Activated CD8-positive, alpha-beta memory T cell treated with anti-CD3 and anti-CD28 coated beads, Interleukin-2, amount 50 U/mL, for 1 hour (primary cell): Measurements from ENCODE around the gene QPRT.
"Not testable (repeated sequence)": the region's sequence is repeated elsewhere in the genome, so short reads cannot be mapped to it uniquely, and the experiment has no call there.

Experiments used
- DNase-seq: peaks from one replicate; pipeline ENCODE4 v3.0.0-alpha.2; 2020; ENCODE audit errors: extremely low read depth

The QPRT gene

DNA sequence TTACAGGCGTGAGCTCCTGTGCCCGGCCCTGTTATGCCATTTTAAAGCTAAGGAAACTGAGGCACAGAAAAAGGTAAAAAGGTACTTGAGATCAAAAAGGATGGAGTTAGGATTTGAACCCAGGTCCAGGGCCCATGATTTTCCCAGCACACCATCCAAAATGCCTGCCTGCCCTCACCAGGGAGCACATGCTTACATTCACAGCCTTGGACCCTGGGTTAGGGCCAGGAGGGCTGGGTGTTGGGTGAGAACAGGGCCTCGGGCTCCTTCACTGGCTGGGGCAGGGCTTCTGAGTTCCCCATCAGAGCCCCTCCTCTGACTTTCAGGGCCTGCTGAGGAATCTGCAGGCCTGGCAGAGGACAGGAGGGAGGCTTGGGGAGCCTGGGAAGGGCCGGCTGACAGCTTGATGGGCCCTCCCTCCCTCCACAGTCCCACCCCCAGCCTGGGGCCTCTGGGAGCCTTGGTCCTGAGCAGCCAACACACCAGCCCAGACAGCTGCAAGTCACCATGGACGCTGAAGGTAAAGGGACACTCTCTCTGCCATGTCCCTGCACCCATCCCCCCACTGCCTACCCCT, at the start of gene QPRT:
TSS of gene QPRT (plus strand) at position 490 of the 577 bp plus-strand sequence. CDS start at position 508, 18 bp downstream.
- DNase-seq: no peak

- not testable (repeated sequence) for DNase-seq
Observed at GRCh38 chr16:29629318-29629717, 49.7 kb upstream of the QPRT start.

DNA sequence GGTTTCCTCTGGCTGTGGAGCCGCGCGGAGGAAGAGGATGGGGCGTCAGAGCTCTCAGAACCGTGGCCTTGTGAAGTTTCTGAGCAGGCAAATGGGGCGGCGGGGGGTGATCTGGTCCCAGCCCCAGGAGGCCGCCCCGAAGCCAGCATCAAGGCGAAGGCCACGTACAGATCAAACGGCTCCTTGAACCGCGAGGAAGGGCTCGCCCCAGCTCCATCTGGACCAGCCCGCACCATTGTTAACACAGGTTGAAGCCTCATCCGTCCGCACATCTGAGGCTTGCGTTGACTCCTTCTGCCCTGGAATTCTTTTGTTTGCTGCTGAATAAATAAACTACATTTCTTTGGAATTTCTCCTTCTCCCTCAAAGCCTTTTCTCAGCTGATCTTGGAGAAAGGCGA, 47.3 kb upstream of the QPRT start:
- not testable (repeated sequence) for DNase-seq

- DNase-seq: not testable (repeated sequence)
Observed at GRCh38 chr16:29635902-29636301, 43.1 kb upstream of the QPRT start.

GRCh38 chr16:29636368-29636767, 42.6 kb upstream of the QPRT start:
- not testable (repeated sequence) for DNase-seq

DNA sequence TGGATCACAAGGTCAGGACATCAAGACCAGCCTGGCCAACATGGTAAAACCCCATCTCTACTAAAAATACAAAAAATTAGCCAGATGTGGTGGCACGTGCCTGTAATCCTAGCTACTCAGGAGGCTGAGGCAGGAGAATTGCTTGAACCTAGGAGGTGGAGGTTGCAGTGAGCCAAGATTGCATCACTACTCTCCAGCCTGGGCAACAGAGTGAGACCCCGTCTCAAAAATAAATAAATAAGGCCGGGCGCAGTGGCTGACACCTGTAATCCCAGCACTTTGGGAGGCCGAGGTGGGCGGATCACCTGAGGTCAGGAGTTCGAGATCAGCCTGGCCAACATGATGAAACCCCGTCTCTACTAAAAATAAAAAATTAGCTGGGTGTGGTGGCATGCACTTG, 40.2 kb upstream of the QPRT start:
- not testable (repeated sequence) for DNase-seq

- DNase-seq: no peak
Observed at GRCh38 chr16:29641561-29641960, 37.4 kb upstream of the QPRT start.

- DNase-seq: no peak
Observed at GRCh38 chr16:29643596-29643995, 35.4 kb upstream of the QPRT start.

GRCh38 chr16:29644338-29644857, 34.6 kb upstream of the QPRT start:
- DNase-seq: no peak

GRCh38 chr16:29644973-29645693, 33.8 kb upstream of the QPRT start:
- DNase-seq: no peak

DNA sequence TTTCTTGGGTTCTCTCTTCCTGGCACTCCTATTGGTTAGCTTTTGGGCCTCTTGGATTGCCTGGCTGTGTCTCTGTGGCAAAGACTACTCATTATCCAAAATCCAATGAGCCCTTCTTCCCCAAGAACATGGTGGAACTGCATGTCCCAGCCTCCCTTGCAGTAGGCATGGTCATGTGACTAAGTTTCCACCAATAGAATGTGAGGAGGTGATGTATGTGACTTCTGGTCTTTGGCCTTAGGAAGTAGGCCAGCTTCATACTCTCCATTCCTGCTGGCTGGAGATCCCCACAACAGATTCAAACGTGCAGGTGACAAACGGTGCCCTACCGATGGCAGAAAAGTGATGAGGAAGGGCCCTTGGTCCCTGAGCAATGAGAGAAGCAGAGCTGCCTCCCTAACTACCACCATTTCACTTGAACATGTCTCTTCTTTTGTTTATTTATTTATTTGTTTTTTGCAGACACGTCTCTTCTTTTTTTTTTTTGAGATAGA, 33.2 kb upstream of the QPRT start:
- DNase-seq: no peak

- no peak for DNase-seq
Observed at GRCh38 chr16:29646947-29647346, 32.0 kb upstream of the QPRT start.

DNA sequence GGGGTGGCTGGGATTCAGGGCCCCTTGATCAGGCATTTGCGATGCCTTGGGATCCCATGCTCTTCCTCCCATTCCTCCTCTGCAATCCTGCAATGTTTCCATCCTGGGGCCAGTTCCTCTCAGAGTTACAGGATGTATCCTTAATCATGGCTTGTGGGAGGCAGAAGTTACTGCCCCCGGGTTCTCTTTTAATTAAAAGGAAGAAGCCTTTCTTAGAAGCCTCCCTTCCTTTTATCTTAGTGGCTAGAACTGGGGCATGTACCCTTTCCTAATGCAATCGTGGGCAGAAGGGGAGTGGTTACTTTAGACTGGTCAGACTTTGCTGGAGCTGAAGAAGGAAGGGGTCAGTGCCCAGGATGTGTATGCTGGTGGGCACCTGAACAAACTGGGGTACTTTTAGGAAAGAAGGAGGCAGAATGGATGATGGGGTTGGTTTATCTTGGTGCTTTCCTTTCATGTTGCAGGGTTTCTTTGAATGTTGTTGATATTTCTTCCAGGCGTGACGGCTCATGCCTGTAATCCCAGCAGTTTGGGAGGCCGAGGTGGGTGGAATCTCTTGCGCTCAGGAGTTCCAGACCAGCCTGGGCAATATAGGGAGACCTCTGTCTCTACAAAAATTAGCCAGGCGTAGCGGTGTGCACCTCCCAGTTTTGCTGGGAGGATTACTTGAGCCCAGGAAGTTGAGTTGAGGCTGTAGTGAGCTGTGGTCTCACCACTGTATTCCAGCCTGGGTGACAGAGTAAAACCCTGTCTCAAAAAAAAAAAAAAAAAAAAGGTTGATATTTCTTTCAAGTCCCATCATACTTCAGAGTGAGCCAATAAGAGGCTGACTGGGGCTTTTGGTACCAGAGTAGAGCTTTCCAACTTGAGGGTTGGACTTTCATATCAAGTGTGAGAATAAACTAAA, 29.1 kb upstream of the QPRT start:
- DNase-seq: no peak

DNA sequence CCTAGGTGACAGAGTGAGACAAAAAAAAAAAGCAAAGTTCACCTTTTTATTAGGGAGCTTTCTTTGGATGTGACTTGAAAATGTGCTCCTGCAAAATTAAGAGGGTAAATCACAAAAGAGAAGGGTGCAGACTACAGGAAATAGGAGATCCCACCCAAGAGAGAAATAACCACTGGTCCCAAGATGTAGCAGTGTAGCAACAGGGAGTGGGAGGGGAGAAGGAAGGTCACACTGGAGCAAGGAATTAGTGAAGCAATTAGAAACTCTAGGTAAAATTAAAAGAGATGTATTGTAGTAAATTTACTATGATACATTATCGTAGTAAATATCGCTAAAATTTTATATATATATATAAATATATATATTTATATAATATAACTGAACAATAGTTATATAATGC, 28.2 kb upstream of the QPRT start:
- DNase-seq: no peak

GRCh38 chr16:29651774-29652349, 27.1 kb upstream of the QPRT start:
- no peak for DNase-seq

DNA sequence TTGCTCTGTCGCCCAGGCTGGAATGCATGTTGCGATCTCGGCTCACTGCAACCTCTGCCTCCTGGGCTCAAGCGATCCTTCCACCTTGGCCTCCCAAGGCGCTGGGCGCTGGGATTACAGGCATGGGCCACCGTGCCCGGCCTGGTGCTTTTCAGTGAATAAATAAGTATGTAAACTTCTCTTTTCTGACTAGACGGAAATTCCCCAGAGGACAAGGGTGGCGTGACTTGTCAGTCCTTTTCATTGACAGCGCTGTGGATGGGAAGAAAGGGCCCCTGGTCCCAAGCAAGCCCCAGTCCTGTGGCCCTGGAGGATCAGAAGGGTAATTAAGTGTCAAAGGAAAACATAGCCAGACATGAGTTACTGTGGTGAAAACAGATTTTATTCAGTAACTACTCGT, 25.5 kb upstream of the QPRT start:
- no peak for DNase-seq

- DNase-seq: not testable (repeated sequence)
Observed at GRCh38 chr16:29653890-29654289, 25.1 kb upstream of the QPRT start.

DNA sequence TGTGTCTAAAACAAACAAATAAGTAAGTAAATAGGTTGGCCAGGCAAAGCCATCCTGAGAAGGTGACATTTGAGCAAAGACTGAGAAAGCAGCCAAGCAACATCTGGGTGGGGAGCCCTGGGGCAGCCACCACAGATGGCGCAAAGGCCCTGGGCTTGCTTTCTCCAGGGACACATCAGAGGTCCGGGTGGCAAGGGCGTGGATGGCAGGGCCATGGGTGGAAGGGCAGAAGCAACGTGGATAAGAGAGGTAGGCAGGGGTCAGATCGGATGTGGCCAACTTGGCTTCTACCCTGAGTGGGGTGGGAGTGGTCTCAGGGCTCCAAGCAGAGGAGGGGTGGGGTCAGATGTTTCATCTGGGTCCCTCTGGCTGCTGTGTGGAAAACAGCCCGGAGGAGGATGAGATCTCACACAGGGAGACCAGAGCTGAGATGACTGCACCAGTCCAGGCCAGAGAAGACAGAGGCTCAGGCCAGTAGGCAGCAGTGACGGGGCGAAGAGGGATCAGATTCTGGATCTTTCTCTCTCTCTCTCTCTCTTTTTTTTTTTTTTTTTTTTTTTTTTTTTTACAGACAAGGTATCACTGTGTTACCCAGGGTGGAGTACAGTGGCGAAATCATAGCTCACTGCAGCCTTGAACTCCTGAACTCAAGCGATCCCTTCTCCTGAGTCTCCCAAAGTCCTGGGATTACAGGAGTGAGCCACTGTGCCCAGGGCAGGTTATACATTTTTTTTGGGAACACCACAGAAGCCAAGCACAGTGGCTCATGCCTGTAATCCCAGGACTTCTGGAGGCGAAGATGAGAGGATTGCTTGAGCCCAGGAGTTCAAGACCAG, 22.1 kb upstream of the QPRT start:
- no peak for DNase-seq

- no peak for DNase-seq
Observed at GRCh38 chr16:29658705-29659104, 20.3 kb upstream of the QPRT start.

DNA sequence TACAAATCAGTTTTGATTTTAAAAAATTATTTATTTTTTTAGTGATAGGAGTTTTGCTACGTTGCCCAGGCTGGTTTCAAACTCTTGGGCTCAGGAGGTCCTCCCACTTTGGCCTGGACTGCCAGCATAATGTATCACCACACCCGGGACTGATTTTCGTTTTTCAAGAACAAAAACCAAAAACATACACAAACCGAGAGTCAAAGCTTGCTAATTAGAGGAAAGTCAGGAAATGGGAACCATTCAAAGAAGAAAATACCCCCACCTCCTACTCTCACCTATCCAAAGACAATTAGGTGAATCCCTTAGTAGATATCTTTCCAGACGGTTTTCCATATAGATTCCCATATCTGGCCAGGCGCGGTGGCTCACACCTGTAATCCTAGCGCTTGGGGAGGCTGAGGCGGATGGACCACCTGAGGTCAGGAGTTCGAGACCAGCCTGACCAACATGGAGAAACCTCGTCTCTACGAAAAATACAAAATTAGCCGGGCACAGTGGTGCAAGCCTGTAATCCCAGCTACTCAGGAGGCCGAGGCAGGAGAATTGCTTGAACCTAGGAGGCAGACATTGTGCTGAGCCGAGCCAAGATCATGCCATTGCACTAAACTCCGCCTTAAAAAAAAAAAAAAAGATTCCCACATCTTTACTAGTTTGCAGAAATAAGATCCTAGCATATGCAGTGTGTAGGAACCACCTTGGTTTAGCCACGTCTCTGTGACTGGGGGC, 16.8 kb upstream of the QPRT start:
- DNase-seq: no peak
